Progenitor cell of endocrine pancreas (in vitro differentiated cells): ENCODE results near the gene GULP1. TPM values are rescaled to one million over a fixed set of nuclear protein-coding genes. Genes with fewer than 3 reads are reported as not detected.

Source experiments
- DNase-seq: peaks from one replicate; pipeline ENCODE4 v3.0.0; 2021; ENCODE audit warnings: low spot score; ENCODE audit not compliant: unreplicated experiment
- H3K27ac Mint-ChIP-seq: 2 replicates; pipeline ENCODE4 v1.8.0; 2021; ENCODE audit warnings: mild to moderate bottlenecking, moderate library complexity, mixed read lengths
- H3K27me3 Mint-ChIP-seq: 2 replicates; pipeline ENCODE4 v1.8.0; 2021; ENCODE audit warnings: mixed read lengths
- H3K36me3 Mint-ChIP-seq: 2 replicates; pipeline ENCODE4 v1.8.0; 2022; ENCODE audit warnings: mixed read lengths; ENCODE audit not compliant: insufficient read depth
- H3K4me1 Mint-ChIP-seq: 2 replicates; pipeline ENCODE4 v1.8.0; 2021; ENCODE audit warnings: low read depth, mixed read lengths
- H3K4me3 Mint-ChIP-seq: 2 replicates; pipeline ENCODE4 v1.8.0; 2021; ENCODE audit warnings: low read depth, mild to moderate bottlenecking, moderate library complexity, mixed read lengths
- H3K9me3 Mint-ChIP-seq: 2 replicates; pipeline ENCODE4 v1.8.0; 2021; ENCODE audit warnings: low read depth, mixed read lengths
- total RNA-seq: library from RNA; stranded (reverse); gene quantifications from 2 replicates; pipeline ENCODE4 v1.2.1, GENCODE V29; 2021
- TF ChIP-seq, protein P1 (sequence below): fragments of 200-600 bp; sonication (generic); IDR thresholded peaks from one replicate; pipeline ENCODE4 v1.5.0; 2021; ENCODE audit warnings: antibody characterized with exemption, mild to moderate bottlenecking; ENCODE audit not compliant: unreplicated experiment

Gene GULP1
- total RNA-seq, 1 donor from 2014 or later, result 39.4 TPM

DNA sequence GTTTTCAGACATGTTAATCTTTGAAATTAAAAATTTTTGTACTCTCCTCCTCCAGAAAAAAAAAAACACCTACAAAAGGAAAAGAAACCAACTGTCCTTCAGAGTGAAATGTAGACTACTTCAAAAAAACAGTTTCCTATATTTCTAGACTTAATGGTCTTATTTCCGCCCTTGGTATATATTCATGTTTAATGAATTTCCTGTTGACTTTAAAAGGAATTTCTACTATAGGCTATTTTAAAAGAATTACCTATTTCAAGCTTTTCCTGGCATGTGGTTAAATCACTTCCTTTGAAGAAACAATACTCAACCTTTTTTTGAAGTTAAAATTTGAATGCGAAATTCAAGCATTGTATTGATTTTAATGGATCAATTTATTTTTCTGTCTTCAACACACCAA lies 29.2 kb downstream of the GULP1 start:
- no peak overlapping the region for H3K27ac Mint-ChIP-seq
- peaks cover 18% of the 10 kb centered on the region for H3K4me1 Mint-ChIP-seq

DNA sequence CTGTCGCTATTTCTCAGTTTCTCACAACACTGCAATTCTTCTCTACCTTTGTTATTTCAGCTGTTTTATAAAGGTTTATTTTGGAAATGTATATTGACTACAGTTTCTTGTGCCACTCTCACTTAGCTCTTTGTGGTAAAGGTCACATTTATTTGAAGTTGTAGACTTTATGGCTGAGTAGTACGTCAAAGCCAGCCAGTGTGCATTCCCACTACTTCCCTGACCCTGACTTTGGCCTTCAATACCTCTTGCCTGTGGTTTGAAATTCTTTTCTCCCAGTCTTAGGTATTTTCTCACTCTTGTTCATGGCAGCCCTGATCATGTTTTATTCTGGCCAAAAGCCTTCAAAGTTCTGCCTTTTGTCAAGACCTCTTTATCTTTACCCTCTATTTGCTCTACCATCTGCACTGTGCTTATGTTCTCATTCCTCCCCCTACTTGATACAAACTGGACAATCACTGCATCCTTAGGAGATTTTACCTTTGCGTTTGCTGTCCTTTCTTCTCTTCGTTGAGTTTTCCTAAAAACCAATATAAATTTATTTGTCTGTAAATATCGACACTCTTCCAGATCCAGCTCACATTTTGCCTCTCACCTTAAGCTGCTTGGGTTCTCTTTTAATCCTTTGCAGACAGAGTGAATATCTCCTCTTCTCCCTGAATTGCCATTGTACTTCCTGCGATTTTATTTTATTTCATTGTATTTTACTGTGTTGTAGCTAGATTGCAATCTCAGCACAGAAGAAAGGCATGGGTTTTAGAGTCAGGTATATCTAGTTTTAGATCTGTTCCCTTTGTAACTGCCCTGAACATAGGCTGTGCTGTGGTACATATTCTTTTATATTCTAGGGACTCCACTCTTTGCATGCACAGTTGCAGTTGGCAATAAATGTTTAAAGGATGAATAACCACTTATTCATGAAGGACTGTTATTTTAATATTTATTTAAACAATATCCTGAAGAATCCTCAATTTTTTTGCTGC lies 31.2 kb downstream of the GULP1 start:
- H3K27ac Mint-ChIP-seq, result peak overlapping the region; percentile 26

More for the DNA sequence above, 29.2 kb downstream of the GULP1 start:
- Mint-ChIP-seq H3K27me3 (no peaks in the 10 kb centered on the region), H3K36me3 (peaks cover 2% of the 10 kb centered on the region), H3K9me3 (peaks cover 3% of the 10 kb centered on the region), H3K4me3 (no peak overlapping the region)
- TF ChIP-seq, protein P1, sequence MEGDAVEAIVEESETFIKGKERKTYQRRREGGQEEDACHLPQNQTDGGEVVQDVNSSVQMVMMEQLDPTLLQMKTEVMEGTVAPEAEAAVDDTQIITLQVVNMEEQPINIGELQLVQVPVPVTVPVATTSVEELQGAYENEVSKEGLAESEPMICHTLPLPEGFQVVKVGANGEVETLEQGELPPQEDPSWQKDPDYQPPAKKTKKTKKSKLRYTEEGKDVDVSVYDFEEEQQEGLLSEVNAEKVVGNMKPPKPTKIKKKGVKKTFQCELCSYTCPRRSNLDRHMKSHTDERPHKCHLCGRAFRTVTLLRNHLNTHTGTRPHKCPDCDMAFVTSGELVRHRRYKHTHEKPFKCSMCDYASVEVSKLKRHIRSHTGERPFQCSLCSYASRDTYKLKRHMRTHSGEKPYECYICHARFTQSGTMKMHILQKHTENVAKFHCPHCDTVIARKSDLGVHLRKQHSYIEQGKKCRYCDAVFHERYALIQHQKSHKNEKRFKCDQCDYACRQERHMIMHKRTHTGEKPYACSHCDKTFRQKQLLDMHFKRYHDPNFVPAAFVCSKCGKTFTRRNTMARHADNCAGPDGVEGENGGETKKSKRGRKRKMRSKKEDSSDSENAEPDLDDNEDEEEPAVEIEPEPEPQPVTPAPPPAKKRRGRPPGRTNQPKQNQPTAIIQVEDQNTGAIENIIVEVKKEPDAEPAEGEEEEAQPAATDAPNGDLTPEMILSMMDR, result no peak
- no peak for DNase-seq

DNA sequence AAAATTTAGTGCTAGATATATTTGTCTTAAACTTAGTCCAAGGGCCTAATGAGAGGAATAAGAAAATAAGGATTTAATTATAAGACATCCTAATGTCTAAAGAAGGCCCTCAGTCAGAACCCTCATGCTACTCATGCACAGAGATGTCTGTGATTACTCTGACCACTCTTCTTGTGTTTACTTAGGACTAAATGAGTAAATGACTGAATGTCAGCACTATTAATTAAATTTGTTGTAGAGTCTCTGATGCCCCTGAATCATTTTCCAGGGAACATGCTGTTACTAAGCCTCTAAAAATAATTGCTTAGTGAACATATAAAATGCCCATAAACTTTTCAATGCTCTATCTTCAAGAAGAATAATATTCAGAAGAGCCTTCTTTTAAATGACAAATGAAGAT lies 32.4 kb downstream of the GULP1 start:
- Mint-ChIP-seq H3K4me3 (no peak overlapping the region), H3K4me1 (peaks cover 24% of the 10 kb centered on the region), H3K36me3 (peaks cover 2% of the 10 kb centered on the region), H3K27ac (no peak overlapping the region), H3K9me3 (peaks cover 3% of the 10 kb centered on the region), H3K27me3 (no peaks in the 10 kb centered on the region)
- TF ChIP-seq, protein P1, result no peak
- no peak for DNase-seq

More for the DNA sequence above, 31.2 kb downstream of the GULP1 start:
- Mint-ChIP-seq H3K36me3 (peaks cover 2% of the 10 kb centered on the region), H3K27me3 (no peaks in the 10 kb centered on the region), H3K4me1 (peaks cover 26% of the 10 kb centered on the region), H3K9me3 (peaks cover 3% of the 10 kb centered on the region), H3K4me3 (no peak overlapping the region)
- TF ChIP-seq, protein P1, result no peak
- no peak for DNase-seq

DNA sequence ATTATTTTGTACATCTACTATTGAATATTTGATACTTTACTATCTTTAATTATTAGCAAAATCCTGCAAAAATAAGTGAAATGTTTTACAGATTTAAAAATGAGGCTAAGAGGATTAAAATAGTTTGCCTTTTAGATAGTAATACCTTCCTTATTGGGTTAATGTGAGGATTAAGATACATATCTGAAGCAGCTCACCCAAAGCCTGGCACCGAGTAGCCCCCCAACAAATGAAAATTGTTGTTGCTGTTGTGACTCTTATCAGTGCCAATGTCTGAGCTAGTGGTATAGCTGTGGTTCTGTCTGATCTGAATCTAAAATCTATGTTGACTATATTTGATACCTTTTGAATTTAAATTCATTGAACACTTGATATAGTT lies 34.6 kb downstream of the GULP1 start:
- TF ChIP-seq, protein P1, result no peak
- peaks cover 24% of the 10 kb centered on the region for H3K4me1 Mint-ChIP-seq
- no peaks in the 10 kb centered on the region for H3K36me3 Mint-ChIP-seq
- no peak overlapping the region for H3K4me3 Mint-ChIP-seq
- no peaks in the 10 kb centered on the region for H3K27me3 Mint-ChIP-seq
- H3K9me3 Mint-ChIP-seq, result no peaks in the 10 kb centered on the region
- H3K27ac Mint-ChIP-seq, result no peak overlapping the region
- DNase-seq, result no peak

DNA sequence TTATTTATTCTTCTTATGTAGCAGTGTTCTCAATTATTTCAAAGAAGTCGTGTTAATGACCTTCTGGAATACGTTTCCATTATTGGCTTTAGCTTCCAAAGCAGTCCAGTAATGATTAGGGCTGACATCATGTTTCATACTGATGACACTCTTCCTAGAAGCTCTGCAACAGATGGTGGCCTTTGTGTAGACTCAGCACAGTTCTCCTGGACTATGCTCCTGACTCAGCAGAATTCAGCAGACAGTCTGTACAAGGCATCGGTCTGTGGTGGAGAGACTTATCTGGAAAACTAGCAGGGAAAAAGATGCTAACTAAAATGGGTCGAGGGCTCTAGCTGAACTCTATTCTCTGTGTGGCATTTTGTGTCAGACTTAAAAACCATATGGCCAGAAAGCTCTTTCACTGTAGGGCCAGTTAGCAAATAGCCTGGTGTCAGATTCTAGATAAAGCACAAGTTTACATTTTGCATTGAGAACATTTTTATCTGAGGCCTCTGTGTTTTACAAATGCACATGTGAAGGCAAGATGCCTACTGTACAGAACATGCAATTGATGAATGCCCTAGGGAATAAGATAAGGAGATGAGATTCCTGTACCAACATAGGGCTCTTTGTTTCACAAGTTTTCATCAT lies 35.1 kb downstream of the GULP1 start:
- Mint-ChIP-seq H3K4me1 (peaks cover 24% of the 10 kb centered on the region), H3K27ac (peak overlapping the region; percentile 81), H3K4me3 (no peak overlapping the region), H3K27me3 (no peaks in the 10 kb centered on the region), H3K36me3 (no peaks in the 10 kb centered on the region), H3K9me3 (no peaks in the 10 kb centered on the region)
- no peak for DNase-seq
- TF ChIP-seq, protein P1, result no peak
